ENCODE measurements around the gene CNOT6.
"Not testable (repeated sequence)": the region's sequence is repeated elsewhere in the genome, so short reads cannot be mapped to it uniquely, and the experiment has no call there.

- not testable (repeated sequence) for TF ChIP-seq CTCF (IDR thresholded peaks at IDR 0.05); ZFX (IDR thresholded peaks at IDR 0.05; ENCODE audit: borderline replicate concordance)
Measured at GRCh38 chr5:180497865-180498264, 3.7 kb downstream of the CNOT6 start.
